ENCODE measurements around the gene IZUMO4.

DNA sequence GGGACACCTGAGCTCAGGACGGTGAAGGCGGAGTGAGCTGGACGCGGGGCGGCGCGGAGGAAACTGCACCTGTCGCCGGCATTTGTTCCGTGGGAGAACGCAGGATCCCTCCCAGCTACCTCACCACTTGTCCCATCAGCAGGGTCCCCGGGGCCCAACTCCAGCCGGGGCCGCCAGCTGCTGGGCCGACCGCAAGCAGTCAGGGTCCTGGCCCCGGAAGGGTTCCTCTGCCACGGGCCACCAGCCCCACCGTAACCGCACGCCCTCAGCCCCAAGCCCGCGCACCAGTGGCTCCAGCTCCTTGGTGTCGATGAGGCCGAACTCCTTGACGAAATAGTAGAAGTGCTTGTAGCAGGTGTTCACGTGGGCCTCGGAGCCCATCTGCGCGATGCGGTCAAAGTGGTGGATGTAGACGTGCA is 20.2 kb upstream of the IZUMO4 start:
- TF ChIP-seq, protein P1, sequence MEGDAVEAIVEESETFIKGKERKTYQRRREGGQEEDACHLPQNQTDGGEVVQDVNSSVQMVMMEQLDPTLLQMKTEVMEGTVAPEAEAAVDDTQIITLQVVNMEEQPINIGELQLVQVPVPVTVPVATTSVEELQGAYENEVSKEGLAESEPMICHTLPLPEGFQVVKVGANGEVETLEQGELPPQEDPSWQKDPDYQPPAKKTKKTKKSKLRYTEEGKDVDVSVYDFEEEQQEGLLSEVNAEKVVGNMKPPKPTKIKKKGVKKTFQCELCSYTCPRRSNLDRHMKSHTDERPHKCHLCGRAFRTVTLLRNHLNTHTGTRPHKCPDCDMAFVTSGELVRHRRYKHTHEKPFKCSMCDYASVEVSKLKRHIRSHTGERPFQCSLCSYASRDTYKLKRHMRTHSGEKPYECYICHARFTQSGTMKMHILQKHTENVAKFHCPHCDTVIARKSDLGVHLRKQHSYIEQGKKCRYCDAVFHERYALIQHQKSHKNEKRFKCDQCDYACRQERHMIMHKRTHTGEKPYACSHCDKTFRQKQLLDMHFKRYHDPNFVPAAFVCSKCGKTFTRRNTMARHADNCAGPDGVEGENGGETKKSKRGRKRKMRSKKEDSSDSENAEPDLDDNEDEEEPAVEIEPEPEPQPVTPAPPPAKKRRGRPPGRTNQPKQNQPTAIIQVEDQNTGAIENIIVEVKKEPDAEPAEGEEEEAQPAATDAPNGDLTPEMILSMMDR (IDR thresholded peaks at IDR 0.05; ENCODE audit: insufficient read depth, low read depth, low read length), result no peak
- TF ChIP-seq EZH2 (IDR thresholded peaks at IDR 0.05; ENCODE audit: insufficient read depth, low read length), result no peak

Data from astrocyte (in vitro differentiated cells and primary cell).